ENCODE data around the gene PRKCE. TPM values are rescaled to one million over a fixed set of nuclear protein-coding genes. Genes with fewer than 3 reads are reported as not detected.

The PRKCE gene
- polyA plus RNA-seq, 3 donors: 8.3 to 9.1 (median 8.8) TPM

DNA sequence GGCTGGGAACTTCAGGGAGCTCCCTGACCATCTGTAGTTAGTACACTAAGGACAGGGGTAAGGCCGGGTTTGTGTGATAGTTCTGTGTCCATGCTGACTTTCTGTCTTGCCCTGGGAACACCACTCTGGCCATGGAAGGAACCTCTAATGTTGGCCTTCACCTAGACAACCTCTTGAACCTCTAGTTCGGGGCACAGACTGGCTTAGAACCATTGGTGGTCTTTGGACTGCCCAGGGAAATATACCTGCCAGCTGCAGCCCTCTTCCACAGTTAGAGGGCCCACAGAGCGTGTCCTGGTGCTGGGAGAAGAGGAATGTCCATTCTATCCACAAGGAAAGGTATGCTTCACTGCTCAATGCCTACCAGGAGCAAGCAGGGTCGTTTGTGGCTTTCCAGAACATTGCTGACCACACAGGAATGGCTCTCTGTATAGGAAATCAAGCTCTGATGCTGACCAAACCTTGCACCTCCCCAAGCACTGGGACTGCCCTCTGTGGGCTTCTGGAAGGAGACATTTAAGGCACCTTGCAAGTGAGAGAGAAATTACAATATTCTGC lies 326.9 kb downstream of the PRKCE start:
- no peak for DNase-seq (ENCODE audit: extremely low read depth in 1 of 11, low read depth in 9 of 11, low spot score in 4 of 11)

DNA sequence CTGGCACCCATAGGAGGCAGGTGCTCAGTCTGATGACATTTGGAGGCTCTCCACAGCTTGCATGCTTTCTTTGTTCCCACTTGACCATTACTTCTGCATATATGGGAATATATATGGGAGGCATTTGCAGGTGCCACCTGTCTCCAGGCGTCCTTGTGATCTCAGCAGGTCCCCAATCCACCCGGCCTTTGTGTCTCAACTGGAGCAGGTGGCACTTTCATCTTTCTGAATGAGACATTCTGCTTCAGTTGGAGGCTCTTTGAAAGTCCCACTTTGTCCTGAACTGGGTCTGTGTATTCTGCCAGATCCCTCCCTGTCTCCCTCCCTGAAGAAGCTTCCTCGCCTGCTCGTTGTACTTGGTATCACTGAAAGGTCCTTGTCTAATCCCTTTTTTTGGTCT lies 327.6 kb downstream of the PRKCE start:
- no peak for DNase-seq (ENCODE audit: extremely low read depth in 1 of 11, low read depth in 9 of 11, low spot score in 4 of 11)

DNA sequence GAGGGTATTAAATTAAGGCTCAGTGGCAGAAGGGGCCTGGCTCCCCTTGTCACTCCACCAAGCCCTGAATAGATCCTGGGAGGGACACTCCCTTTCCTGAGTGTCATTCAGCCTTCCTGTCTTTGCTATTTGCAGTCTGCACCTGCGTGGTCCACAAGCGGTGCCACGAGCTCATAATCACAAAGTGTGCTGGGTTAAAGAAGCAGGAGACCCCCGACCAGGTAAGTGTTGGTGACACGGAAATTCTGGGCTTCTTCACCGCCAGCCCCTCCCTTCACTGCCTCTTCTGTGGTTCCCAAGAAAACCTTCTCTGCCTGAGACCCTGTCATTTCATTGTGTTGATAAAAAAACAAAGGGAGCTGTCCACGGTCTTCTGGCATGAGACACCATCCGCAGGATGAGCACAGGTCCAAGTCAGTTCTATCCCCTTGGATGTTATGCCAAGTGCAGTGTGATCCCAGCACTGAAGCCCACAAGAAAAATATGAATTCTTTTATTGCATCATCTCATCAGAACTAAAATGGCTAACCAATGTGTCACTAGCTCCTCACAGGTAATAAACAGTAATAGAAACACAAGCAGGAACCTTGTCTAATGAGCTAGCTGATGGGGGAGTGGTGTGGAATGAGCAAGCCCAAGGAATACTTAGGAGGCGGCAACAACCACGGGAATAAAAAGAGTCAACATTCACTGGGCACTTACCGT lies 328.8 kb downstream of the PRKCE start:
- no peak for DNase-seq (ENCODE audit: extremely low read depth in 1 of 11, low read depth in 9 of 11, low spot score in 4 of 11)

DNA sequence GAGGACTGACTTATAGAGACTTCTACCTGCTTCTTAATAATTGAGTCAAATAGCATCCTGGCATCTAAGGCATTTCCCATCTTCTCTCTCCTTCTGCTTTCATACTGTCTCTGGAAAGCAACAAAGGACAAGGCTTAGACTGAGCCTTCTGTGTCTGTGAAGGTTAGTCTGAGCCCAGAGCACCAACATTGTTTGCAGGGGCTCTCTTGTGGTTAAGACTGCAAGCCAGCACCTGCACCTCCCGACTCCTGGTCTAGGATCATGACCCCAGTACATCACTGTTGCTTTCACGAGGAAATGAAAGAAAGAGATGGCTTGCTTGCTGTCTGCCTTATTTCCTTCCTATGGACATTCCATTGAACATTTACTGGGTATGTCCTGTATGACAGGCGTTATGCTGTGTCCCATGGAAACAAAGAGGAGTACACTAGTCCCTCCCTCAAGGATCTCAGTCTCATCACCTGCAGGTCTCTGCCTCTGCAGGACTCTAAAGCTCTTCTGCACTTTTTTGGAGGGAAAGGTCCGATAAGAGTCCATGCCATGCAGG lies 330.0 kb downstream of the PRKCE start:
- DNase-seq (ENCODE audit: extremely low read depth in 1 of 11, low read depth in 9 of 11, low spot score in 4 of 11): no peak

DNA sequence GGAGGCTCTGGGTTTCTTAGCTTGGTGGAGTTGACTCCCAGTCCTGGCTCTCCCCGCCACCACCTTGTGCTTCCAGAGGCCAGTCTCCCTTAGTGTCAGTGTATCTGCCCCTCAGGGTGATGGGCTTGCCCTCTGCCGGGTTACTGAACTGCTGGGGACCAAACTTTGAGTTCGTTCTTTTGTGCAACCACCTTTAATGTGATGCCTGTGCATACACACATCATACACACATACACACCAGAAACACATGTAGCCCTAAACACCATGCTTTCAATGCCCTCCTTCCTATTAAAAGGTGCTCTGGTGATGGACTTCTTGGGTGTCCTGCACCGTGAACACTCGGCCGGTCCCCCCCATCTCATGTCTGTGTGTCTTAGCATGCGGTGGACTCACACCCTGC lies 330.6 kb downstream of the PRKCE start:
- DNase-seq (ENCODE audit: extremely low read depth in 1 of 11, low read depth in 9 of 11, low spot score in 4 of 11): no peak

DNA sequence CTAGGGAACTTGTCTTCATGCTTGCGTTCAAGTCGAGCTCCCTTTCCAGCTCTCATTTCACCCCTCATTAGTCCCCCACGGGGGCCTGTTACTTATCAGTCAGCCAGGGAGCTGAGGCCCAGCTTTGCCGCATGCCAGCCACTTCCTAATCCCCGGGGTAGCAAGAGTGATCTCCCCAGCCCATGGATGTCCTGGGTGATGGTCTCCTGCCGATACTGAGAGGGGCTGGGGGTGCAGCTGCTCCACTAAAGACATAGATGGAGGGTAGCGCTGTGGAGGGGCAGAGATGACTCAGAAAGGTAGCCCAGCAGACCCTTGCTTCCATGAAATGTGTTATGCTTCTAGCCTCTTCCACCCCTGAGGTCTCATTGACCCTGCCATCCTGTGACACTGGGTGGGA lies 331.7 kb downstream of the PRKCE start:
- DNase-seq (ENCODE audit: extremely low read depth in 1 of 11, low read depth in 9 of 11, low spot score in 4 of 11): no peak

DNA sequence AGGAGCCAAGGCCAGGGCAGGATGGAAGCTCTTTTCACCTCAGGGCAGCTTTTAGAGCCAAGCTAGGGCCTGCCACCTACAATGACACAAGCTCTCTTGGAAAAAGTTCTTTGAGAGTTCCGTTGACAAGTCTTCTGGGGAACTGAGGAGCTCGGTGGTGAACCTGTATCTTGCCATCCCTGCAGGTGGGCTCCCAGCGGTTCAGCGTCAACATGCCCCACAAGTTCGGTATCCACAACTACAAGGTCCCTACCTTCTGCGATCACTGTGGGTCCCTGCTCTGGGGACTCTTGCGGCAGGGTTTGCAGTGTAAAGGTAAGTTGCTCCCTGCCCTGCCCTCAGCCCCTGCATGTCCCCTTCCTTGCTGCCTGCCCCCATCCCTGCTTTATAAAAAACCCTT lies 332.9 kb downstream of the PRKCE start:
- DNase-seq (ENCODE audit: extremely low read depth in 1 of 11, low read depth in 9 of 11, low spot score in 4 of 11): no peak

DNA sequence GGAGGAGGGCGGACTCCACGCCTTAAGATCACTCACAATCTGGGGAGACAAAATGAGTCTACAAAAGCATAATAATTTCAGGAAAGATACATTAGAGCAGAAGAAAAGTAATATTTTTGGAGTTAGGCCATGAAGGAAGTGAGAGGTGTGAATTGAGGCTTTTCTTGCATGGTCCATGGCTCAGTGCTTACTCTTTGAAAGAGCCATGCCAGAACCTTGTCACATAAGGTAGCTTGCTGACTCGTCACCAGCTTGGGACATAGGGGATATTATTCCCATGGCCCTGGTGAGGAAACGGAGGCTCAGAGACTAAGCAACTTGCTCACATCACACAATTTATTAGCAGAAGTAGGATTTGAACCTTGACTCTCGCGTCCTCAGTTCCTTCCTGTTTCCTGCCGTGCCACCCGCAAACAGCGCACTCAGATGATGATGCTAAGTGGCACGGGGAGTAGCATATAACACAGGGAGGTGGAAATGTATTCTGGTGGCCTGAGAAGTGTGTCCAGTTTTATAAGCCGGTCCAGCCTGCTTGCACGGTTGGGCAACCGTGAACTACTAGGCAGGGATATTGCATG lies 333.5 kb downstream of the PRKCE start:
- no peak for DNase-seq (ENCODE audit: extremely low read depth in 1 of 11, low read depth in 9 of 11, low spot score in 4 of 11)

DNA sequence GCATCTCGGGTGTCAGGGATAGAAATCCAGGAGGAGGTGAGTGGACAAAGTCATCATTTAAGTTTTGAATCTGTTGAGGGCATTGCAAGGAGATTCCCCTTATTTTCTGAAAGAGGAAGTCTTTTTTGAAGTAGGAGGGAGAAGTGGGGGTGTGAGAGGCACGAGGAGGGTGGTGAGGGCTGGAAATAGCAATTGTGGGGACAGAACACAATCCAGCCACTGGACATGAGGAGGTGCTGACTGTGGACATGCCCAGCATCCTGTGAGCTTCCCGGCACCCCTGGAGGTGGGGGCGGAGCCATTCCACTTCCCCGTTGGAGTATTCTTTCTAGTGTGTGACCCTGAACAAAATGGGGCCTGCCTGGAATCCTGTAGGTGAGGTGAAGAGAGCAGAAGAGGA lies 335.0 kb downstream of the PRKCE start:
- no peak for DNase-seq (ENCODE audit: extremely low read depth in 1 of 11, low read depth in 9 of 11, low spot score in 4 of 11)

DNA sequence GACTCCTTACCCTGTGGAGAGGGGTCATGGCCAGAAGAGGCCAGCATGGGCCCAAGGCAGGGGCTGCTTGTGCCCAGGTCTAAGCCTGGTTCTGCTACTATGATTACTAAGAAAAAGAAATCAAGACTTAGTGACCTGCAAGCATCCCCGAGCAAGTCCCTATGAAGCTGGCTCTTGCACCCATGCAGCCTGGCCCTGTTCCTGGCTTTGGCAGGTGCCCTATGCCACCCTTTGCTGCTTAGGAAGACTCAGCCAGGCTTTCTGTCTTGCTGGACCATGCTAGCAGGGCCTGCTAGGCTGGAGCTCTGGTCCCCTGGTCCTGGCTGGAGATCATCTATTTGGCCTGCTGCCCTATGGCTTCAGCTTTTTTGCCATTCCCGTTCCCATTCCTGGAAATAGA lies 336.4 kb downstream of the PRKCE start:
- DNase-seq (ENCODE audit: extremely low read depth in 1 of 11, low read depth in 9 of 11, low spot score in 4 of 11): no peak

DNA sequence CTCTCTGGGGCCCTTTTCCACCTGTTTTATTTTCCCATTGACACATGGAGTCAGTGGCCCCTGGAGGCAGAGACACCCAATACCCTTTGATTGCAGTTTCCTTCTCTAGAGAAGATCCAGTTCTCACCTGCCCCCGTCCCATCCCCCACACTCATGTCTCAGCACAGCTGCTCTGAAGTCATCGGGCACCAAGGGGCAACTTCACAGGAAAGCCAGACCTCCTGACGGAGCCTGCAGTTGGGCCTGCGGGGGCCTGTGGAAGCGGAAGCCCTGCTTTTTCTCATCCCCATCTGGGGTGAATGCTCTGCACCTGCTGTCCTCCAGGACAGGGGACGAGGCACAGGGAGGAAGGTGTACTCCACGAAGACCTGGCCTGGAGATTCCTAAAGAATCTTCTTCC lies 337.4 kb downstream of the PRKCE start:
- peak in 3 of 11 donors; percentile 25 to 30 (median 28) for DNase-seq (ENCODE audit: extremely low read depth in 1 of 11, low read depth in 9 of 11, low spot score in 4 of 11)

DNA sequence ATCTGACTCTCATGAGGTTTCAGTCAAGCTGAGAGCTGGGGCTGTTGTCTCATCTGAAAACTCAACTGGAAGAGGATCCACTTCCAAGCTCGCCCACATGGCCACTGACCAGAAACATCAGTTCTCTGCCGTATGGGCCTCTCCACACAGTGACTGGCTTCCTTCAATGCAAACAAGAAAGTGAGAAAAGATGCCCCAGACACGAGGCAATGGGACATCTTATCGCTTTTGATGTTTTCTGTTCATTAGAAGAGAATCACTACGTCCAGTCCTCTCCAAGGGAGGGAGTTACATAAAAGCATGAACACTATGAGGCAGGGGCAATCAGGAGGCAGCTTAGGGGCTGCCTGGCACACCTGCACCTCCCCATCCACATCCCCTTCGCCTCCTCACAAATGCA lies 338.7 kb downstream of the PRKCE start:
- DNase-seq (ENCODE audit: extremely low read depth in 1 of 11, low read depth in 9 of 11, low spot score in 4 of 11): no peak

DNA sequence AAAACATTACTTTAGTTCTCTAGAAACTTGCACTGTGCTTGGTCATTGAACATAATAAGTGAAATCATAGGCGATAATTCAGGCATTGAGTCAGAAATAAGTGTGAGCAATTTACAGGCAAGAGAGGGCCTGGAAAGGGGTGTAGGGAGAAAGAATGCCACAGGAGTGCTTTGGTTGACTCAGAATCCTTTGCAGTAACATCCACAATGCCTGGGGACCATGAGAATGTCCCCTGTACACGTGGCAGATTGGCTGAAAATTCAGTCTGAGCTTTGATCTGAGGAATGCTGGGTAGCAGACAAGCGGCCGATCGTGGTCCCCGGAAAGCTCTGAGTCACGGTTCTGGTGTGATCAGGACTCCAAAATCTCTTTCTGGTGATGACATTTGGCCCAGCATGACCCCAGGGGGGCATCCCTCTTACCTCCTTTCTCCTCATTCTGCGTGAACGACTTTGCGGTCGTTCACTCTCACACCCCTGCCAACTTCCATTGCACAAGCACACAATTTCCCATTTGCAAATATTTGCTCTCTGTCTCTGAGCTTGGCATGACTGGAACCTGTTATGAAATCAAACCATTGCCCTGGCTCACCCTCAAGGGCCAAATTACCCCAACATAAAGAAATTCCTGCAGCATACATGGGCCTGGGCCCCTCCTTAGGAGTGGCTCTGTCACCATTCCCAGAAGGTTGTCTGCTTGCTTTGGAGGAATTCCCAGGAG lies 340.7 kb downstream of the PRKCE start:
- no peak for DNase-seq (ENCODE audit: extremely low read depth in 1 of 11, low read depth in 9 of 11, low spot score in 4 of 11)

DNA sequence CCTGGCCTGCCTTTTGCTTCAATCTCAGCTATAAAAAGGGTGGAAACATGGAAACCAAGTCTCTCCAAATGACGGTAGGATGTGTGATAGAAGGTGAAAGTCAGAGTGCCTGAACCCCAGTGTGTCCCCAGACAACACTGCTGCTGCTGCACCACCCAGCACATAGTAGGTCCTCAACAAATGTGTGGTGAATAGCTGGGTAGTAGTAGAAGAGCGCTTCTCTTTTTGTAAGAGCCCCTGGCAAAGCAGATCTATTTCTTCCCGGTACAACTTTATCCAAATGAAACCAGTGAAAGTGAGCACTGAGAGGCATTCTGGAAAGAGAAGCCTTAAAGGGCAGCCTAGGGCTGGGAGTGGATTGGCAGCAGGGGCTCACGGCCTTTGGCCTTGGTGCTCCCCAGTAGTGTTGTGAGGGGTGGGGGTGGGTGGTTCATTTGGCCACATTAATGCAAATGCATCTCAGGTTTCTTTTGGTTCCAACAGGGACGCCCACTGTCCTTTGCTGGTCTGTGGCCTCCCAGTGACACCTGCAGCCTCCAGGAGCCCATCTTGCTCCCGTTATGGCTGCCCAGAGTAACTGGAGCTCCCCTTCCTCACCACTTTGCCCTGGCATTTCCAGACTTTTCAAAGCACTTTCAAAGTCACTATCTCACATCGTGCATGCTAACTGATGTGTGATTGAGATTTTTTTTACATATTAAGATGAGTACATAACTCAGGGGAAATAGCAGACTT lies 341.4 kb downstream of the PRKCE start:
- DNase-seq (ENCODE audit: extremely low read depth in 1 of 11, low read depth in 9 of 11, low spot score in 4 of 11): no peak

DNA sequence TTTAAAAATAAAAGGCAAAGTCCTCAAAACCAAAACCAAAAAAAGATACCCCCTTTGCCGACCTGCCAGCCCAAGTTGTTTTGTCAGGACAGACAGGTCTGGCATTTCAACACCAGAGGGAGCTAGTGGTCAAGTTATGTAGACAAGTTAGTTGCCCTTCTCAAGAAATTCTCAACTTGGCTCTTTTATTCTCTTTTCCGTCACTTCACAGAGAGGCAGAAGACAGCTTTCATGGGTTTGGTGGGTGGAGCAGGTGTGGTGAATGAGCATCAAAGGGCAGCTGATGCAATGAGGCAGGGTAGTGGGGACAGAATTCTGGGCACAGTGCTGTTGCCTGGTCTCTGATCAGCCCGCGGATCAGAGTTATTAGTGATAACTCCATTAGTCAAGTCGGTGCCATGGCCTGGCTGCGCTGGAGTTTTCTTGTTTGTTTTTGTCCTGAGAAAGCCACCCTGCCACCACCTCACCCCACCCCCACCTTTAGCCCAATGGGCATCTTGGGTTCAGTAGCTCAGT lies 342.1 kb downstream of the PRKCE start:
- DNase-seq (ENCODE audit: extremely low read depth in 1 of 11, low read depth in 9 of 11, low spot score in 4 of 11): peak in 6 of 11 donors; percentile 56 to 75 (median 62)

DNA sequence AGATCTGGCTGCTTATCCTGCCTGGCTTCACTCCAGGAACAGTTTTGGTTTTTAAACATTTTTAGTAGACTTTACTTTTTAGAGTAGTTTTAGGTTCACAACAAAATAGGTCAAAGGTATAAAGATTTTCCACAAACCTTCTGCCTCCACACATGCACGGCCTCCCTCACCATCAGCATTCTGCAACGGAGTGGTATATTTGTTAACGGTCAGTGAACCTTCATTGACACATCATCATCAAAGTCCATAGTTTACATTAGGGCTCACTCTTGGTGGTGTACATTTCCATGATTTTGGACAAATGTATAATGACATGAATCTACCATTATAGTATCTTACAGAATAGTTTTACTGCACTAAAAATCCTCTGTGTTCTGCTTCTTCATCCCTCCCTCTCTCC lies 342.6 kb downstream of the PRKCE start:
- DNase-seq (ENCODE audit: extremely low read depth in 1 of 11, low read depth in 9 of 11, low spot score in 4 of 11): no peak

DNA sequence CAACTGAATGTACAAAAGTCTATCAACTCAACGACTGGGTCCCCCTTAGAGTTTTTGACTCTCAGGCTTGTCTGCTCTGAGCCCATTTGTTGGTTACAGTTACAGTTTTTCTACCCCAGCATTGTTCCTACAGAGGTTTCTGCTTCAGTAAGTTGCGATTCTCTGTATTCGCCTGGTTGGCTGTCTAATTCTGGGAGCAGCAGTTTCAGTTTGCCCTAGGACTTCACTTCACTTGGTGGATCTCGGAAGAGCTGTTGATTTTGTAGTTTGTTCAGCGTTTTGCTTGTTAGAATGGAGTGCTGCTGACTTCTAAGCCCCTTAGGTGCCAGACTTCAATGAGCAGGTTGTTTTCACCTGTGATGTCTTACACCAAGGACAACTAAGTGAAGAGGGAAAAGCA lies 349.2 kb downstream of the PRKCE start:
- no peak for DNase-seq (ENCODE audit: extremely low read depth in 1 of 11, low read depth in 9 of 11, low spot score in 4 of 11)

DNA sequence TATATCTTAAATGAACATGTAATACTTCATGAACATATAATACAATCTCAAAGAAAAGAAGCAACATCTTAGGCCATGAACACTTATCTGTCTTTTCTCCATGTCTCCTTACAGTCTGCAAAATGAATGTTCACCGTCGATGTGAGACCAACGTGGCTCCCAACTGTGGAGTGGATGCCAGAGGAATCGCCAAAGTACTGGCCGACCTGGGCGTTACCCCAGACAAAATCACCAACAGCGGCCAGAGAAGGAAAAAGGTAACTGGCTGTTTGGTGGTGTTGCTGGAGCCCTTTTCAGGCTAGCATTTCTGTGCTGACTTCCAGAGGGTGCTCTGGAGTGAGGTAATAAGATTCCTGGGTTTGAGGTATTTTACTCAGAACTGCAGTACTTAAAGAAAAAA lies 349.8 kb downstream of the PRKCE start:
- no peak for DNase-seq (ENCODE audit: extremely low read depth in 1 of 11, low read depth in 9 of 11, low spot score in 4 of 11)

Data from renal cortex interstitium (tissue), 11 donors.